HG03342 (cell line): Measurements from ENCODE around the gene TOR1AIP1.
A peak's percentile ranks its signal among the peaks of the same experiment; 100 is the strongest.
"Not testable (repeated sequence)": the region's sequence is repeated elsewhere in the genome, so short reads cannot be mapped to it uniquely, and the experiment has no call there.

Experiments
- ATAC-seq: cut with Tn5 transposase; IDR thresholded peaks from one replicate; pipeline ENCODE4 v1.9.1; 2021; ENCODE audit warnings: mild to moderate bottlenecking, moderate library complexity; ENCODE audit not compliant: unreplicated experiment

TOR1AIP1 gene, protein sequence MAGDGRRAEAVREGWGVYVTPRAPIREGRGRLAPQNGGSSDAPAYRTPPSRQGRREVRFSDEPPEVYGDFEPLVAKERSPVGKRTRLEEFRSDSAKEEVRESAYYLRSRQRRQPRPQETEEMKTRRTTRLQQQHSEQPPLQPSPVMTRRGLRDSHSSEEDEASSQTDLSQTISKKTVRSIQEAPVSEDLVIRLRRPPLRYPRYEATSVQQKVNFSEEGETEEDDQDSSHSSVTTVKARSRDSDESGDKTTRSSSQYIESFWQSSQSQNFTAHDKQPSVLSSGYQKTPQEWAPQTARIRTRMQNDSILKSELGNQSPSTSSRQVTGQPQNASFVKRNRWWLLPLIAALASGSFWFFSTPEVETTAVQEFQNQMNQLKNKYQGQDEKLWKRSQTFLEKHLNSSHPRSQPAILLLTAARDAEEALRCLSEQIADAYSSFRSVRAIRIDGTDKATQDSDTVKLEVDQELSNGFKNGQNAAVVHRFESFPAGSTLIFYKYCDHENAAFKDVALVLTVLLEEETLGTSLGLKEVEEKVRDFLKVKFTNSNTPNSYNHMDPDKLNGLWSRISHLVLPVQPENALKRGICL

DNA sequence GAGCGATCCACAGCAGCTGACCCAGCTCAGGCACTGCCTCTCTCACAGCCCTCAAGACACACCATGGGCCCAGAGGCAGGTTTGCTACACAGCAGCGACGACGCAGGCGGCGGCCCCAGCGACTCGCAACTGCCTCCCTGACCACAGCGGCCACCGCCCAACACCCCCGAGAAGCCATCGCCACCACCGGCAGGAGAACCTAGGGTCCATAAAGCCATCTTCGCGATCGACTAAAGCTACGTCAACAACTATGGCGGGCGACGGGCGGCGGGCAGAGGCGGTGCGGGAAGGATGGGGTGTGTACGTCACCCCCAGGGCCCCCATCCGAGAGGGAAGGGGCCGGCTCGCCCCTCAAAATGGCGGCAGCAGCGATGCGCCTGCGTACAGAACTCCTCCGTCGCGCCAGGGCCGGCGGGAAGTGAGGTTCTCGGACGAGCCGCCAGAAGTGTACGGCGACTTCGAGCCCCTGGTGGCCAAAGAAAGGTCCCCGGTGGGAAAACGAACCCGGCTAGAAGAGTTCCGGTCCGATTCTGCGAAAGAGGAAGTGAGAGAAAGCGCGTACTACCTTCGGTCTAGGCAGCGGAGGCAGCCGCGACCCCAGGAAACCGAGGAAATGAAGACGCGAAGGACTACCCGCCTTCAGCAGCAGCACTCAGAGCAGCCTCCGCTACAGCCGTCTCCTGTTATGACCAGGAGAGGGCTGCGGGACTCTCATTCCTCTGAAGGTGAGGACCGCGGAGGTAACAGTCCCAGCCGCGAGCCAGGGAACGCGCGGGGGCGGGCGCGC is at the start of gene TOR1AIP1:
TSS of gene TOR1AIP1 (plus strand) at position 33 of the 787 bp plus-strand sequence. CDS start at position 251, 218 bp downstream.
- ATAC-seq = peak; percentile 70

DNA sequence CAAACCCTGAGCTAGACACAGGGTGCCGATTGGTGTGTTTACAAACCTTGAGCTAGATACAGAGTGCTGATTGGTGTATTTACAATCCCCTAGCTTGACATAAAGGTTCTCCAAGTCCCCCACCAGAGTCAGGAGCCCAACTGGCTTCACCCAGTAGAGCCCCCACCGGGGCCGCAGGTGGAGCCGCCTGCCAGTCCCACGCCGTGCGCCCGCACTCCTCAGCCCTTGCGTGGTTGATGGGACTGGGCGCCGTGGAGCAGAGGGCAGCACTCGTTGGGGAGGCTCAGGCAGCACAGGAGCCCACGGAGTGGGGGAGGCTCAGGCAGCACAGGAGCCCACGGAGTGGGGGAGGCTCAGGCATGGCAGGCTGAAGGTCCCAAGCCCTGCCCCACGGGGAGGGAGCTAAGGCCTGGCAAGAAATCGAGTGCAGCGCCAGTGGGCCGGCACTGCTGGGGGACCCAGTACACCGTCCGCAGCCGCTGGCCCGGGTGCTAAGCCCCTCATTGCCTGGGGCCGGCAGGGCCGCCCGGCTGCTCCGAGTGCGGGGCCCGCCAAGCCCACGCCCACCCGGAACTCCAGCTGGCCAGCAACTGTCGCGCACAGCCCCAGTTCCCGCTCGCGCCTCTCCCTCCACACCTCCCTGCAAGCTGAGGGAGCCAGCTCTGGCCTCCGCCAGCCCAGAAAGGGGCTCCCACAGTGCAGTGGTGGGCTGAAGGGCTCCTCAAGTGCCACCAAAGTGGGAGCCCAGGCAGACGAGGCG is 45.2 kb upstream of the TOR1AIP1 start:
- ATAC-seq = not testable (repeated sequence)

DNA sequence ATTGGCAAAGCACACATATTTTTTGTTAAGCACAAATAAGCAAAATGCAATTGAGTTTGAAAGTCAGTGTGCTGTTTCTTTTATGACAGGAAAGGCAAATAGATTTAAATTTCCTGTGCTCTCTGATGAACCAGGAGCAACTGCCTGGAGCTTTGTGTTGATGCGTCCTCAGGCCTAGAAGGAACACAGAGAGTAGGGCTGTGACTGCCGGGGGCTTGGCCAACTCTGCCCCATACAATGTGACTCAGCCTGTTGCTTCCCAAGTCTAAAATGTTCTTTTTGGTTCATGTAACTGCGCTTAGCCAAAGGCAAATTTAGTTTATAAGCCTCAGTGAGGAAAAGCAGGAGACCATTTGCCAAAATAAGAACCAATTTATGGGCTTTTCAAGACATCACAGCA is 42.0 kb upstream of the TOR1AIP1 start:
- no peak for ATAC-seq

DNA sequence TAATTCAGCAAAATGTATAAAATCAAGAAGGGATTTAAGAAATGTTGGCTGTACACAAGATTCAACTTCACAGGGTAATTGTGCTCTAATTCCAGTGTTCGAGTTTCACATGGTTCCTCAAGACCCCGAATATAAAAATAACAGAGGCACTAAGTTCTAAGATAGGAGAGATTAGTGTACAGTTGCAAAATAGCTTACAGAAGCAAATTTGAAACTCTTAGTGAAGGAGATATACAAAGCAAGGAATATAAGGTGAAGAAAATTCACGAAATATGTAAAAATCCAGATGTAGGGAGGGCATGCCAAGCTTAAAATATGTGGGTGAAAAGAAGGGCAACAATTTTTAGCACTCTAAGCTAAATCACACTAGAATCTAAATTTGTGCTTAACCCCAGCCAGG is 33.9 kb upstream of the TOR1AIP1 start:
- no peak for ATAC-seq

DNA sequence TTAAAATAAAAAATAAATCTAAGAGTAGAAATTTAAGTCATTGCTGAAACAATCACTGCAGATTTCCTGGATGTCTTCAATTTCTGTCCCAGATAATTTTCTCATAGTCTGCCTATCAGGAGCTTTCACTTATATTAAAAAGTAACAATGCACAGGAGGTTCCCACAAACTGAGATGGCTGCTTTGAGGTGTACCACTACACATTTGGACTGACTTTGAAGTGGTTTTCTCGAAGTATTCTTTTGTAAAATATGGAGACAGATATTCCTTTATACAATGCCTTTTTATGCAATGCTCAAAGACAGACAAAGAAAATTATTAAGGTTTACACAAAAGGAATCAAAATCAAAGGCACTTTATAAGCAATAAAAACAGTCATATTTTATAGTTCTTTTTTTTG is 29.0 kb upstream of the TOR1AIP1 start:
- no peak for ATAC-seq

DNA sequence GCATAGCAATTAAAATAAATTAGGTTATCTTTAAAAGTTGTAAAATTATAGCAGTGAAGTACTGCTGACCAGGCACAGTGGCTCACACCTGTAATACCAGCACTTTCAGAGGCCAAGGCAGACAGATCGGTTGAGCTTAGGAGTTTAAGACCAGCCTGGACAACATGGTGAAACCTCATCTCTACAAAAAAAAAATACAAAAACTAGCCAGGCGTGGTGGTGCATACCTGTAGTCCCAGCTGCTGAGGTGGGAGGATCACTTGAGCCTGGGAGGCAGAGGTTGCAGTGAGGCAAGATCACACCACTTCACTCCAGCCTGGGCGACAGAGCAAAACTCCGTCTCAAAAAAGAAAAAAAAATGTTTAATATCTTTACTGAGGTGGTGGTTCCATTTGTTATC is 26.3 kb upstream of the TOR1AIP1 start:
- ATAC-seq = not testable (repeated sequence)

DNA sequence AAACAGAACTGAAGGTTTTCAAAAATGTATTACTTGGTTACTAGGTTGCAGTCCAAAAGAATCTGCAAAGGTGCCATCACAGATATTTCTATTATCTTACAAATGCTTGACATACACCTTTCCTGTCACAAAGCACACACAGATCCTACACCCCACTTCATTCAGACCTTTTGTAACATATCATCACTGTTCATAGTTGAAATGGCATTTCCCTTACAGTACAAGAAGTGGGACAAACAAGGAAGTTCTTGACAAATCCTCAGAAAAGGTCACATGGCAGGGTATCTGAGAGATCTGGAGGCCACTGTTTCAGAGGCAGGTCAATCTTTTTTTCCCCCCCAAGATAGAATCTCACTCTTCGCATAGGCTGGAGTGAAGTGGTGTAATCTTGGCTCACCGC is 25.8 kb upstream of the TOR1AIP1 start:
- ATAC-seq = no peak

DNA sequence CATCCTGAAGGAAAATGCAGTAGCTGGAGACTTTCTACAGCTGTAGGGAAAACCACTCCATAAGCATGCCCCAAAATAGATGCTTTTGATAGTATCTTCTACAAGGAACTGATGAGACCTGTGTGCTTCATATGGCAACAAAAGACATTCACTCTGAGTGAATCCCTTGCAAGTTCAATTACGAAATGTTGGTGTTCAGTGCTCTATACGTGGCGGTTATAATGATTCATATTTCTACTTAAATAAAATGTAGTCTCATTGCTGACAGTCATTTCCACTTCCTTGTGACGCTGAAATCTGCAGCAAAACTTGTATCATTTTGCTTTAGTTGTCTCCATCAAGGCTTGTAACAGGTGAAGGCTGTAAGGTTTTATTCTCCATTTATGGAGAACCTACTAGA is 25.1 kb upstream of the TOR1AIP1 start:
- no peak for ATAC-seq

DNA sequence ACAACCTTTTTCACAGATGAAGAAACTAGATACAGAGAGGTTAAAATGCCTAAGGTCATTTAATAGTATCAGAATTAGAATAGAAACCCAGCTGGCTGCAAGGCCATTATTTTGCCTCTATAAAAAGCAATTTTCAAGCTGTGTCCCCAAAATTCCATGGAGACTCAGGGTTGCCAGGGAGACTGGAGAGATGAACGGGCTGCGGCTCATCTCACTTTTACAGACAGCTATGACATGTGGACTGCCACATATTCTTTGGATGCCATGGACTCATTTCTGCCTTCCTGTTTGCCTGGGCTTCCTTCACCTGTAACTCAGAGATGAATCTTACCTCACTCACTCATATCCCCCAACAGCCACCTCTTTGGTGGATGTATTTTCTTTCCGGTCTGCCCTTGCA is 21.4 kb upstream of the TOR1AIP1 start:
- ATAC-seq = no peak

DNA sequence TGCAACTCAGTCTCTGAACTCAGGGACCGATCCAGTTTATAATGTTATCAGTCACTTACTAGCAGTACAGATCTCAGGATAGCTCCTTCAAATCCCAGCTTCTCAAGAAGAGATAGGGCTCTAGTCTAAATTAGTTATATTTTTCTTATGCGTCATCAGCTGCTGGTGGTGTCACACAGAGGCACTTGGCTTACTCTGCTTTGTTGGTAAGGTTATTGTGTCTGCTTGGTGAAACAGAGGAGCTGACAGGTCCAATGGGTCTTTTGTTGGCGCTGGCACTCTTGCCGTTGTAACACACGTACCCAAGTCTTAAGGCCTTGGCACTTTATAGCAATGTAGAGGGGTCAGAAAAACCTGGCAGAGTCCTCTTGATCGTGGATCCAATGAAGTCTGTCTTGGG is 16.7 kb upstream of the TOR1AIP1 start:
- ATAC-seq = no peak

DNA sequence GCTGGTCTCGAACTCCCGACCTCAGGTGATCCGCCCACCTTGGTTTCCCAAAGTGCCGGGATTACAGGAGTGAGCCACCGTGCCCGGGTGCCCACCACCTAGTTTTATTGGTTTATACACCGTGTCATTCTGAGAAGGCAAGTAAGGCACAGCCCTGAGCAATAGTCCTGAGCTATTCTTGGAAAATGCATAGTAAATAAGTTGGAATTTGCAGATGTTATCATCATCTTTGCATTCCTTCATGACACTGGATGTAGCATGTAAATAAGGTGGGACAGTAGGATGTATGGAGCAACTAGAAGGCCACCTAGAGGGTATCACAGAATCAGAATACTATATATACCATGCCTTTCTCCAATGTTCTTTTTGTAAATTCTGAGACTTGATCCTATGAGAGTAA is 15.5 kb upstream of the TOR1AIP1 start:
- no peak for ATAC-seq

DNA sequence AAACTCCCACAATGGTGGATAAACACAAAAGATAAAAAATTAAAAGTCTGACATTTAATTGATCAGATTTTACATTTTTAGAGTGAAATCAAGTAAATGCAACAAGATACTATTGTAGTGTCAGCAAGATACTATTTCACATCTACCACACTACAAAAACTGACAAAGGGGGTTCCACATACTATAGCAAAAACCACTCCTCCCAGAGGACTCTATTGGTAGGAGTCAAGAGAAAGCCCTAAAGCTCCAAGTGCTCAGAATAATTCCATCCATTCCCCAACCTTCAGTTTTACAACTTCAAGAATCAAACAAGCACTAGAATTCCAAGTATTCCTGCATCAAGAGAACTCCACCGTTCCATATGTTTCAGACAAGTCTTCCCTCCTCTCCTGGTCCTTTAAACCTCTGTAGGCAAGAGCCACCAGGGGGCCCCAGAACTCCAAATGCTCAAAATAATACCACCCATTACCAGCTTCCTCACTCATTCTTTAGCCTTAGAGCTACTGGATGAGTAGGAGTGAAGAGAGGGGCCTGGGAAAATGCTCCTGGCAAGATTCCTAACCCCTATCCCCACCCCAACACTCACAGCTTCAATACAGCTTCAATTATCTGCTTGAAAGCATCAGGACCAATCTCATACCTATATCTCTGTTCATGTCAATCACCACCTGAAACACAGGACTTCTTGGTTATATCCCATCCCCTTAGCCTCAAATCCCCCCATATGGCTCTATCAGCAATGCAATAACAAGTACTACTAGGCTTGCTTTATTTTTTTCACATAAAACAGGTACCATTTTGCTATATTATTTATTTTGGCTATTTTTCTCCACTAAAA is 14.4 kb upstream of the TOR1AIP1 start:
- peak; percentile 73 for ATAC-seq

DNA sequence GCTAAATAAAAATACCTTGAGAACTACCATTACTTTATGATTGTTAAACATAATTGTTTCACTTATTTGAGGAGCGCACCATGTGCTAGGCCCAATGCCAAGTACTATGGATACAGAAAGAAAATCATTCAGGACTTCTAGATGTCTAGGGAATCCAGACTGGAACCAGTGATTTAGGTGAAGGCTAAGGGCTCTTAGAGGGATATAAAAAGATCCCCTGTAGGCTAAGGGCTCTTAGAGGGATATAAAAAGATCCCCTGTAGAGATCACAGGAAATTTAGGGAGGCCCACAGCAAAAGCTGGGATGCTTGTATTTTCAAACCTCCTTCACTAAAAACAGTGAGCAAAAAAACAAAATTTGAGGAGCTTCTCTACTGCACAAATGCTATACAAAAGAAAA is 11.2 kb upstream of the TOR1AIP1 start:
- ATAC-seq = no peak

DNA sequence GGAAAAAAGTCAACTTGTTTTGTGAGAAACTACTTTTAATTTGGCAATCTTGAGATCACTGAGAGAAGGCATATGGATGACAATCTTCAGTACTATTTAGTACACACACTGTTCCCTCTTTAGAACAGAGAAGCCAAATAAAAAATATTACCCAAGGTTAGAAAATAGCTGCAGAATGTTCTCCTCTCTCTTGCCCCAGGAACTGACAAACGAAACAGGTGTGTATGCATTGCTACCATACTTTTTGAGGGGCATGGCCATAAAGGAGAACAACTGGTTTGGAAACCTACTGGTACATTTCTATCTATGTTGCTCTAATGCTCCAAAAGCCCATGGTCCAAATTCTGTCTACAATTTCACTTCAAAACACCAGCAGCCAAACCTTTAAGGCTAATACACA is 10.1 kb upstream of the TOR1AIP1 start:
- ATAC-seq = no peak

DNA sequence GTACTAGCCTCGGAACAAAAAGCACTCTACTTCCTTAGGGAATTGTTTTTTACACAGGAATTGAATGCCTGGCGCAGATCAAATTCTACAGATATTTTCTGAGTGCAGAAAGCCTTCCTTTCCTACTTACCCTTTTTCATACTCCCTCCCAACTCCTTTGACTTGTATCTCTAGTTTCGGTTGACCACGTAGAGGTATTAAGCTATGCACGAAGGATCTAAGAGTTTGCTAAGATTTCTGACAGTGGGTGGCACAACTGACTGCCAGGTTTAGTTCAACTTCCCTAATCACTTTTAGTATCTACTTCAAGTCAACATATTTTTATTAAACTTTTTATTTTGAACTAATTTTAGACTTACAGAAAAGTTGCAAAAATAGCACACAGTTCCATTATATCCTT is 9.5 kb upstream of the TOR1AIP1 start:
- no peak for ATAC-seq

DNA sequence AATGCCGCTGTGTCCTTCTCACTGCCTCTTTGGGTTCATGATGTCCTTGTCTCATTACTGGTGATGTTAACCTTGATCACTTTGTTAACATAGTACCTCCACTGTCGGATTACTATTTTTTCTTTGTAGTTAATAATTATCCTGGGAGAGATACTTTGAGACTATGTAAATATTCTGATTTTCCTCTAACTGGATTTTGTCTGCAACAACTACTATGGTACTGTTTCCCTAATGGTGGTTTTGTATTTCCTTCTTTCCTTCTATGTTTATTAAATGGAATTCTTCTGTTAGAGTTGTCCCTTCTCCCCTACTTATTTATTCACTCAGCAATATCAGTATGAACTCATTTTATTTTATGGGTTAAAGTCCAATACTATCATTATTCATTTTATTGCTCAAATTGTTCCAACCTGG is 8.6 kb upstream of the TOR1AIP1 start:
- ATAC-seq = no peak

DNA sequence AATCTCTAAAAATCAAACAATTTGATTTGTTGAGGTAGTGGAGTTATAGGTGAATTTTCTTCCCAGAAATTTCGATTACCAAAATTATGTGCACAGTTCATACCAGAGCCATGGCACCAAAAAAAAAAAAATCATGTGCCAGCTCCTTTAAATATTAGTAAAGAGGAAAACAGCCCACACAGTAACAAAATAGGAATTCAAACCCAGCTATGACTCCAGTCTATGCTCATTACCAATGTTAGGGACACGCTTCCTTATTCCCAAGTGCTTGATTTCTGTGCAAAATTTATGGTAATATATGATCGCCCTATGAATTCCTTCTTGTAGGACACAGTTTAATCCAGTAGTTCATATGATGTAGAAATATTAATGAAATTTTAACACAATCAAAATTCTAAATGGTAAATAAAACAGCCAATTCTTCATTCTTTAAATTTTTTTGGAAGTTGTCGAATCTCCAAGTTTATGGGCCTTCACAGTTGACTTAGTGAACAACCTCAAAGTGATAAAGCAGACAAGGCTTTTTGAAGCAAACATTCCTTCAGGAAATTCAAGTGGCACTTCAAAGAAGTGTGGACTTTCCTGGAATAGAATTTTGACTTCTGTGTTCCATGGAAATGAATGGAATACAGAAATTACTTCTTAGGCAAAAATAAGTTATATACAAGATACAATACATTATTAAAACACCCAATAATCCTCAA is 6.3 kb upstream of the TOR1AIP1 start:
- no peak for ATAC-seq

DNA sequence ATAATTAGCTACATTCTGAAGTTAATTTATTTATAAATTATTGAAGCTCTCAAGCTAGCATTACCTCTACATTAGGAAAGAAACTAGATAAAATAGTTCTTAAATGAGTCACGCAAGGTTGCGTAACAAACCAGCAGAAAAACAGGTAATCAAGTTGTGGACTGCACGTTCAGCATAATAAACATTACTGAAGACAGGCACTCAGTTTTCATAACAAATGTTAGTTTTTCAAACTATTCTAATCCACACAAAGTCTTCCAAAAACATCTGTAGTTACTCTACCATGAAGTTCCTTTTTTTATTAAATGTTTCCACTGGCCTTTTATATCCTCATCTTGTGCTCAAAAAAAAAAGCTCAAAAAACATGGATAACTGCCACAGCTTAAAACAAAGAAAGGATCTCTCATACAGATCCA is 5.8 kb upstream of the TOR1AIP1 start:
- no peak for ATAC-seq

DNA sequence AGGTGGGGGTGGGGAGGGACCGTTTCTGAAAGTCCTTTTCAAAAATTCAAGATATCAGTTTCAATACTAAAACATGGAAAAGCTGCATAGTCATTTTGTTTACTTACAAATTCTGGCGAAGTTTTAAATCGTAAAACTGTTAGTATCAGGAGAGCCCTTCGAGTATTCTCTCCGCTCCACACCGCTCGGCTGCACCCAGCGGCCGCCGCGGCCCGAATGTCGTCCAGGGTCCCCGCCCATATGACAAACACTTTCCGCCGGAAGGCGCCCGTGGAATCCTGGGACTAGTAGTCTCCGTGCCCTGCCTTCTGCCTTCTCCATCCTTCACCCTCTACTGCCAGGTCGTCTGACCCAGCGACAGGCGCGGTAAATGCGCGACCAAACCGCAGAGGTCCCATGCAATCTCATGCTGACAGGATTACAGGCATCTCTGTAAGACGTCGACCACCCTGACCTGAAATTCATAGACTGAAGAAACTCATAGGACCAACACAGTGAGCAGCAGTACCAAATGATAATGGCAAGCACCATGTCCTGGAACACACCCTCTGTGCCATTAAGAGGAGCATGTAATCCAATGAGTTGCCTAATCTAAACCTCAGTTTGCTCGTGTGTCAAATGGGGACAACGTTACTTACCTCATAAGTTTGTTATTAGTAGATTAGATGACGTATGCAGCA is 4.4 kb upstream of the TOR1AIP1 start, which contains the start of gene TOR1AIP2:
TSS of gene TOR1AIP2 (minus strand) at position 218 of the 680 bp plus-strand sequence. CDS start 25,138 bp downstream, outside the sequence.
- peak; percentile 68 for ATAC-seq
